Right renal cortex interstitium (tissue), 3 donors: ENCODE data around the gene IDH2. TPM values are rescaled to one million over a fixed set of nuclear protein-coding genes. Genes with fewer than 3 reads are reported as not detected.
"Not testable (repeated sequence)": the region's sequence is repeated elsewhere in the genome, so short reads cannot be mapped to it uniquely, and the experiment has no call there.

Experiments
- DNase-seq, 3 donors: peaks; one replicate each; pipeline ENCODE4 v3.0.0-alpha.2; 2013; ENCODE audit warnings: low read depth in 3 of 3, low spot score in 2 of 3
- polyA plus RNA-seq, 3 donors: library from polyadenylated mRNA; unstranded; fragments of 120-200 nt; gene quantifications; one replicate each; pipeline ENCODE4 v1.2.1, GENCODE V29; 2013; ENCODE audit not compliant: insufficient read length in 3 of 3

Gene IDH2
- polyA plus RNA-seq, 3 donors: 194 to 210 (median 196) TPM

- DNase-seq: no peak
These were observed 14.7 kb downstream of the IDH2 start for GRCh38 chr15:90087454-90088154.

DNA sequence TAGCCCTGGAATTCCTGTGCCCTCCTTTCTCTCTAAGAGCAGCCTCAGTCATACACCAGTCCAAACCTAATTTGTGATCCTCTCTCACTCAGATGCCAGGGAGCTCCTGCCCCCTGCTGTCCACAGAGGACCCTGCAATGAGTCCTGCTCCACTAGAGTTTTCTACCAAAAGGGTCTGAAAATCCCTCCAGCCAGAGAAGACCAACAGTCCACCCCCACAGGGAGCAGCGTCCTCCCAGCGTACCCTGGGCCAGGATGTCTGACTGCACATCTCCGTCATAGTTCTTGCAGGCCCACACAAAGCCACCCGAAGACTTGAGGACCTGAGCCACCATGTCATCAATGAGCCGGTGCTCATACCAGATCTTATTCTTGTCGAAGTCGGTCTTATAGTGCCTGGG, 15.4 kb downstream of the IDH2 start:
- no peak for DNase-seq

DNA sequence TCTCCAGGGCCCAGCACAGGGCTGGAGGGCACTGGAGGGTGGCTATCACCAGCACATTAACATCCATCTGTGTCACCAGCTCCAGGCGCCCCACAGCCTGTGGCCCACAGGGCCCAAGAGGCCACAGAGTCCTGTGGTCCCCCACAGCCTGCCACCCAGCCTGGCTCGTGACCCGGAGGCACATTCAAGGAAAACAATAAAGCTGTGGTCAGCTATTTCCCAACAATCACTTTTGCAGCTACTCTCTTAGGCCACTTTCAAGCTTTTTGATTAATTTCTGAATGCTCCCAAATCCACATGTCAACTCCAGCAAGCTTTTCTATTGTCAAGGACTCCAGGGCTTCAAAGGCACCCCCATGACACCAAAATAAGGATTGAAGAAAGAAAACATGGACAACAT, 16.7 kb downstream of the IDH2 start:
- no peak for DNase-seq

GRCh38 chr15:90084876-90085423, 17.3 kb downstream of the IDH2 start:
- no peak for DNase-seq

DNA sequence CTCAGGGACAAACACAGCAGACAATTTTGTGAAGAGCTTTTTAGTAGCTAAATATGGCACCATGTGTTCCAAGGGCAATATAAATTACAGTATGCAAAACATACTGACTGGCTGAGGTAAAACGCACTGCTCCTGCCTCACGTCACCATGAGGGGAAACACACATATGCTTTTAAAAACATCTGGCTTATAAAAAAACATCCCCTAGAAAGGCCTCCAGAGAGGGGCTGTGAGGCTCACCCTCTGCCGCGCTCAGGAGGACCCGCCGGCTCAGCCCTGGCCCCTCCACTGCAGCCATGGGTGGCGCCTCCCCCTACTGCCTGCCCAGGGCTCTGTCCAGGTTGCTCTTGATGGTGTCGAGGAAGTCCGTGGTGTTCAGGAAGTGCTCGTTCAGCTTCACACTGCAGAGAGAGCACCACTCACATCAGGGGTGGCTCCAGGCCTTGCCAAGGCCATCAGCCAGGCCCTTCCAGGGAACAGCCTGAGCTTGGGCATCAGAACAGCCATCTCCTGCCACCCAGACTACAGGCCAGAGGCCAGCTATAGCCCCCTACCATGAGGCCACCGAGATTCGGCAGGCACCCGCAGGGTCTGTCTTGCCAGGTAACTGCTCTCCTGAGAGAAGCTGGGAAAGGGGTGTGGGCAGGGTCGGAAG, 18.2 kb downstream of the IDH2 start:
- no peak for DNase-seq

- no peak for DNase-seq
These were observed 18.8 kb downstream of the IDH2 start for GRCh38 chr15:90083419-90083818.

GRCh38 chr15:90082140-90082715, 20.0 kb downstream of the IDH2 start:
- DNase-seq: no peak

DNA sequence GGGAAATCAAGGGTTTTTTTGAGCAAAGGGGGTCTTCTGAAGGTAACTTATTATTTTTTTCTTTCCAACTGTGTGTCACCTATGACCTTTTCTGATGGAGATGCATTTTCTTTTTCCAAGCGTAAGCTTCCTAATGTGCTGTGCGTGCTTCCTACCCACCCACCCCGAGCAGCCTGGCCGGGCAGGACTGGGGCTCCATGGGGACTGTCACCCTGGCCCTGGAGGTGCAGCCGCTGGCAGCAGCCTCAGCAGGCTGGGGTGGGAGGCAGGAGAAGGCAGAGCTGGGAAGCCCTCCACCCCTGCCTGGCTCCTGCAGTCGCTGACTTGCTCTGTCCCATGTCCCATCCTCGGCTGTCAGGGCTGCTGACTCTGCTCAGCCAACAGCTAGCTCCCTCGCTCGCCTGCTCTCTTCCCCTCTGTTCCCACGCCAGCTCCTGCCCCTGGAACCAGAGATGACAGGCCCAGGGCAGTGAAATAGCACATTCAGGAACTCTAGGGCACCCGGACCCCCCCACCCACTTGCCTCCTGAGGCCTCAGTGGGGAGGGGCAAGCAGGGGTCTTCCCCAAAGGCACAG, 21.4 kb downstream of the IDH2 start:
- no peak for DNase-seq

DNA sequence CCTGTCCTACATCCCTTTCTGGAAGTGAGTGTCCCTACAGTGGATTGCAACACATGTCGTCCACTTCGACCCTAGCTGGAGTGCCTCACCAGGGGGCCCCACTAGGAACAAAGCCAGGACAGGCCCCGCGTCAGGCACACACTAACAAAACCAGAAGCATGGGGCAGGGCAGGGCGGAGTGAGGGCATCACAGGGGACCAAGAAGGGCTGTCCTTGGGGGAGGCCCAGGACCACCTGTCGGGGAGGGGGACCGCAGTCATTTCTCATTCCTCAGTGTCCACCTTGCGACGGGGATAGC, 21.9 kb downstream of the IDH2 start:
- no peak for DNase-seq

DNA sequence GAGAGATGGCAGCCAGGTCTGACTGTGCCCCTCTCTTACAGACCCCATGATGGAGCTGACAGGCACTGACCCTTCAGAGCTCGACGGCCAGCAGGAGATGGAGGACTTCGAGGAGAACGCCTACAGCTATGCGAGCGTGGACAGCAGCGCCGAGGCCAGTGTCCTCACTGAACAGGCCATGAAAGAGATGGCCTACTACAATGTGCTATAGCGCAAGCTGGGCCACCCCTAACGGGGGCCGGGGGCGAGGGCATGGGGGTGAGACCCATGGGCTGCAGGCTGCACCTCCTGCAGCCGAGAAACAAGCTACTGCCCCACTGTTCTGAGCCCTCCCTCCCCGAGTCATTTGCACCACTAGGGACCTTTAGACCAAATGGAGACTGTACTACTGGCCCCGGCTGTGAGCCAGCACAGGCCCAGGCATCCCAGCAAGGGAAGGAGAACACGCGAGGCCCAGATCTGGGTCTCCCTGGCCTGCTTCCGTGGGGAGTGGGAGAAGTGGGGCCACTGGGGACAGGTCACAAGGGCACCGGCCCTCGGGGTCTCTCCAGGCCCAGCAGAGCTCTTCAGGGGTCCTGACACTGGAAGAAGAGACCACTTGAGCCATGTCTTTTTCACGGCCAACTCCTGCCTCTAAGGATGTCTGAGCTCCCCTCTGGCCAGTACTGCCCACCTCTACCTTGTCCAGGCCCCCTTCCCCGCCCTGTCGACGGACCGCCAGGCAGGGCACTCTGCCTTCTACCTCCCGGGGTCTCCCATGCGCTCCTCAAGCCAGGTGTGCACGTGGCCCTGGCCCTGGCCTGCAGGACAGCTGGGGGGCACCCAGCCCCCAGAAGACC, 22.4 kb downstream of the IDH2 start:
- no peak for DNase-seq

DNA sequence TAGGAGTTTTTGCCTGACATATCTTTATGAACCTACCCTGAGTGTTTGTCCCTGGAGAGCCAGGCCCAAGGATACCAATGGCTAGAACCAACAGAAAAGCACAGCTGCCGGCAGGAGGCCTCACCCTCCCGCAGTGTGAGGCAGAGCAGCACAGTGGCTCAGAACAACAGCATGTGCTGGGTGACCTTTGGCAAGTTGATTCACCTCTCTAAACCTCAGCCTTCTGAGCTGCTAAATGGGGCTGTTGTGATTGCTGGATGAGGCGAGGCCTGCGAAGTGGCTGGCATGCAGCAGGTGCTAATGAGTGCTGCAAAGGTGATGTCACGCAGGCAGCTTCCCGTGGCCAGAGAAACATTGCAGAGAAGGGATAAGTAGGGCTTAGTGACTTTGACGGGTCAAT, 23.3 kb downstream of the IDH2 start:
- no peak for DNase-seq

- no peak for DNase-seq
These were observed 25.6 kb downstream of the IDH2 start for GRCh38 chr15:90076716-90077115.

DNA sequence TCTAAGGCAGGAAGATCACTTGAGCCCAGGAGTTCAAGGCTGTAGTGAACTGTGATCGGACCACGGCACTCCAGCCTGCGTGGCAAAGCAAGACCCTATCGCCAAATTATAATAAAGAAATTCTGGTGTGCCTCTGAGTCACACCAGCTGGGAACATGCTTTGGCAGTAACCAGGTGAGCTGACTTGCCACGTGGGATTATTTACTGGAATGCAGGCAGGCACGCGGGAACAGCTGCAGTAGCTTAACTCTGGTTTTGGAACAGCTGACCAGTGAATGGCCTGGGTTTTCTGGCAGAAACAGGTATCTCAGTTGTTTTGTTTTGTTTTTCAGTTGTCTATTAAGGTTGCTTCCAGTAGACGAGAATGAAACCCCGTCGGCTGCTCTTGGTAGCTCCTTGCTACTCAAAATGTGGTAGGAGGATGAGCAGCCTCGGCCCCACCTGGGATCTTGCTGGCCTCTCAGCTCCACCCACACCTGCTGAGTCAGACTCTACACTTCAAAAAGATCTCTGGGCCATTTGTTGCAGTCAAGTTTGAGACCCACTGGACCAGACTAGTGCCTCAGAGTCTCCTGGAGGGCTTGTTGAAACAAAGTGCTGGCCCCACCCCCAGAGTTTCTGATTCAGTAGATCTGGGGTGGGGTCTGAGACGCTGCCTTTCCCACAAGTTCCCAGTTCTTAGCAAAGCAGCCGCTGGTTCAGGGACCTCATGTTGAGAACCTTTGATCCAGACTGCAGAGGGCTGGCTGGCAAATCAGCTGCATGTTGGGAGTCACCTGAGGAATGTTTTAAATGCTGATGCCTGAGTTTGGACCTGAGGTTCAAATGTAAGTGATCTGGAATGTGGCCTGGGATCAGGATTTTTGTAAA, 26.6 kb downstream of the IDH2 start:
- no peak for DNase-seq

- no peak for DNase-seq
These were observed 27.4 kb downstream of the IDH2 start for GRCh38 chr15:90074916-90075315.

- DNase-seq: no peak
These were observed 28.2 kb downstream of the IDH2 start for GRCh38 chr15:90074023-90074422.

DNA sequence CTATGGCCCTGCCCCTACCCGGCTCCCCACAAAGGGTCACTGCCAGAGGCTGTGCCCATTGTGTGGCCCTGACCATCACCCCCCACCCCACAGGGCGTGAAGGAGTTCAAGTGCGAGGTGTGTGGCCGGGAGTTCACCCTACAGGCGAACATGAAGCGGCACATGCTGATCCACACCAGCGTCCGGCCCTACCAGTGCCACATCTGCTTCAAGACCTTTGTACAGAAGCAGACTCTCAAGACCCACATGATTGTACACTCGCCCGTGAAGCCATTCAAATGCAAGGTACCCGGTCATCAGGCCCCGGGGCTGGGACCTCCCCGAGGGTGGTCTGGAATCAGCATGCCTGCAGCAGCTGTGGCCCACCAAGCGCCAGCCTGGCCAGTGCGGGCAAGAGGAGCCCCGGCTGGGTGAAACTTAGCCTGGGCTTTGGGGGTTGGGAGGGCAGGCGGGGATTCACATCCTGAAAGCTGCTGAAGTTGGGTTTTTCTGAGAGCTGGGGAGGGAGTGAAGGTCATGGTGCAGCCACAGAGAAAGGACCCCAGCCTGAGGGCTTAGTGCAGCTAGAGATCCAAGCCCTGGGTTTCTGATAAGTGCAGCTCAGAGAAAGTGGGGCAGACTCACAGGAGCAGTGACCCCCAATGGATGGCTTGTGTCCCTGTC, 29.2 kb downstream of the IDH2 start:
- no peak for DNase-seq

DNA sequence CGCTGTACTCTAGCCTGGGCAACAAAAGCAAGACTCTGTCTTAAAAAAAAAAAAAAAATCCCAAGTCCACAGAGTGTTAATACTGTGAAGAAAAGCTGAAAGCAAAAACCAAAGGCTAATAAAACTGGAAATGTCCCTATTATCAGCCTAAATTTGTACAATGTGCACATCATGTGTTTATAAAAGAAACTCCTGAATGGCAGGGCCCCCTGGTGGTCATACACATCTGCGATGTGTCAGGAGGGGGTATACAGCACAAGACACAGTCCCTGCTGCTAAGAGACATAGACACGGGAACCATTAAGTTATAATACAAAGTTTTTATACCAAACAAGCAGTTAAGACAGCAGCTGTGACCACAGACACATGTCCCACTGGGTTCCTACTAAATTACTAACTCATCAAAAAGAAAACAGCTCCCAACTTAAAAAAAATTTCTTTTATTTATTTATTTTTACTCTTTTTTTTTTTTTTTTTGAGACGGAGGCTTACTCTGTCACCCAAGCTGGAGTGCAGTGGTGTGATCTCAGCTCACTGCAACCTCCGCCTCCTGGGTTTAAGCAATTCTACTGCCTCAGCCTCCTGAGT, 31.0 kb downstream of the IDH2 start:
- peak in 1 of 3 donors; percentile 69 for DNase-seq

- DNase-seq: not testable (repeated sequence)
These were observed 31.6 kb downstream of the IDH2 start for GRCh38 chr15:90070623-90071022.
